GM13977 (cell line): Measurements from ENCODE around the gene MGMT.

Experiments
- DNase-seq: peaks from one replicate; pipeline ENCODE4 v3.0.0; 2012; ENCODE audit warnings: low spot score
- CTCF ChIP-seq: IDR thresholded peaks from 2 replicates; pipeline ENCODE4 v1.5.1; 2012; ENCODE audit warnings: mild to moderate bottlenecking, control low read depth; ENCODE audit not compliant: insufficient read depth; ENCODE audit errors: extremely low read depth, missing control alignments
- in situ Hi-C: fragments of 300-500 bp; cut with MboI; formaldehyde crosslinking; loops from one replicate; pipeline ENCODE4 v1.12.0; 2022; ENCODE audit warnings: low sequenced_read_pairs, low pct_unique_long_range_greater_than_20kb, mixed read lengths, inconsistent platforms; ENCODE audit not compliant: unreplicated experiment

The MGMT gene

GRCh38 chr10:129670124-129670523, 203.1 kb downstream of the MGMT start:
- no peak for TF ChIP-seq CTCF
- in situ Hi-C loops: no loop called here
- DNase-seq: no peak

- TF ChIP-seq CTCF: no peak
- in situ Hi-C loops: no loop called here
- no peak for DNase-seq
These were observed 206.3 kb downstream of the MGMT start for GRCh38 chr10:129673292-129673691.

- no peak for DNase-seq
- no peak for TF ChIP-seq CTCF
- in situ Hi-C loops: no loop called here
These were observed 208.2 kb downstream of the MGMT start for GRCh38 chr10:129675027-129675769.

GRCh38 chr10:129676014-129676413, 209.0 kb downstream of the MGMT start:
- in situ Hi-C loops: no loop called here
- no peak for TF ChIP-seq CTCF

GRCh38 chr10:129677377-129677927, 210.4 kb downstream of the MGMT start:
- DNase-seq: no peak
- in situ Hi-C loops: no loop called here

More at GRCh38 chr10:129676014-129676413, 209.0 kb downstream of the MGMT start:
- no peak for DNase-seq

GRCh38 chr10:129678186-129678585, 211.1 kb downstream of the MGMT start:
- DNase-seq: no peak
- in situ Hi-C loops: no loop called here
- no peak for TF ChIP-seq CTCF

More at GRCh38 chr10:129677377-129677927, 210.4 kb downstream of the MGMT start:
- TF ChIP-seq CTCF: no peak
